Neural progenitor cell (in vitro differentiated cells): ENCODE results near the gene CORIN. TPM values are rescaled to one million over a fixed set of nuclear protein-coding genes. Genes with fewer than 3 reads are reported as not detected.

Experiments
- DNase-seq: peaks from one replicate; pipeline ENCODE4 v3.0.0-alpha.2; 2016; ENCODE audit warnings: low spot score
- H2AFZ ChIP-seq: fragments of 200-600 bp; sonication (generic); replicated peaks from 2 replicates; pipeline ENCODE4 v1.6.1; 2016; ENCODE audit warnings: antibody characterized with exemption
- H3F3A ChIP-seq: fragments of 200-600 bp; sonication (generic); 2 replicates; pipeline ENCODE4 v1.6.1; 2016; ENCODE audit warnings: antibody characterized with exemption, low read depth
- H3K27ac ChIP-seq: fragments of 200-600 bp; sonication (generic); 2 replicates; pipeline ENCODE4 v1.5.1; 2016; ENCODE audit warnings: mild to moderate bottlenecking
- H3K27me3 ChIP-seq: fragments of 200-600 bp; sonication (generic); 2 replicates; pipeline ENCODE4 v1.6.1; 2016; ENCODE audit warnings: mild to moderate bottlenecking, moderate library complexity
- H3K36me3 ChIP-seq: fragments of 200-600 bp; sonication (generic); 2 replicates; pipeline ENCODE4 v1.5.1; 2016
- H3K4me1 ChIP-seq: fragments of 200-600 bp; sonication (generic); 2 replicates; pipeline ENCODE4 v1.6.1; 2016; ENCODE audit warnings: mixed run types
- H3K4me2 ChIP-seq: fragments of 200-600 bp; sonication (generic); 2 replicates; pipeline ENCODE4 v1.6.1; 2016
- H3K4me3 ChIP-seq: fragments of 200-600 bp; sonication (generic); 2 replicates; pipeline ENCODE4 v1.5.1; 2016
- H3K79me2 ChIP-seq: fragments of 200-600 bp; sonication (generic); 2 replicates; pipeline ENCODE4 v1.6.1; 2016; ENCODE audit warnings: low read depth
- H3K9ac ChIP-seq: fragments of 200-600 bp; sonication (generic); 2 replicates; pipeline ENCODE4 v1.6.1; 2016
- H3K9me3 ChIP-seq: fragments of 200-600 bp; sonication (generic); 2 replicates; pipeline ENCODE4 v1.5.1; 2016; ENCODE audit warnings: low read depth
- H4K20me1 ChIP-seq: fragments of 200-600 bp; sonication (generic); 2 replicates; pipeline ENCODE4 v1.6.1; 2016; ENCODE audit warnings: low read depth
- H3K27ac Mint-ChIP-seq: 3 replicates; pipeline ENCODE4 v1.8.0; 2021; ENCODE audit warnings: mixed read lengths
- H3K27me3 Mint-ChIP-seq: 2 replicates; pipeline ENCODE4 v1.8.0; 2022; ENCODE audit warnings: low read depth, mild to moderate bottlenecking, inconsistent platforms, moderate library complexity, mixed read lengths; ENCODE audit not compliant: insufficient read depth
- H3K36me3 Mint-ChIP-seq: 3 replicates; pipeline ENCODE4 v1.8.0; 2021; ENCODE audit warnings: mixed read lengths
- H3K4me1 Mint-ChIP-seq: 3 replicates; pipeline ENCODE4 v1.8.0; 2021; ENCODE audit warnings: mixed read lengths
- H3K4me3 Mint-ChIP-seq: 3 replicates; pipeline ENCODE4 v1.8.0; 2021; ENCODE audit warnings: mild to moderate bottlenecking, moderate library complexity, mixed read lengths
- H3K9me3 Mint-ChIP-seq: 3 replicates; pipeline ENCODE4 v1.8.0; 2020; ENCODE audit warnings: mixed read lengths
- EZH2 ChIP-seq: fragments of 200-600 bp; sonication (generic); IDR thresholded peaks from 2 replicates; pipeline ENCODE4 v1.6.1; 2017; ENCODE audit warnings: antibody characterized with exemption, mild to moderate bottlenecking, moderate library complexity
- EZH2phosphoT487 ChIP-seq: fragments of 200-600 bp; sonication (generic); IDR thresholded peaks from 2 replicates; pipeline ENCODE4 v1.6.1; 2017; ENCODE audit warnings: antibody characterized with exemption
- total RNA-seq: library from RNA; depleted of rRNA; stranded (reverse); fragments of >200 nt; gene quantifications from 2 replicates; pipeline ENCODE4 v1.2.3, GENCODE V29; 2015; ENCODE audit warnings: low replicate concordance
- TF ChIP-seq, protein P1 (sequence below): fragments of 200-600 bp; sonication (generic); IDR thresholded peaks from 2 replicates; pipeline ENCODE4 v1.5.1; 2017; ENCODE audit warnings: antibody characterized with exemption, mild to moderate bottlenecking

CORIN gene
- total RNA-seq, 1 donor from 2014 or later: not detected

DNA sequence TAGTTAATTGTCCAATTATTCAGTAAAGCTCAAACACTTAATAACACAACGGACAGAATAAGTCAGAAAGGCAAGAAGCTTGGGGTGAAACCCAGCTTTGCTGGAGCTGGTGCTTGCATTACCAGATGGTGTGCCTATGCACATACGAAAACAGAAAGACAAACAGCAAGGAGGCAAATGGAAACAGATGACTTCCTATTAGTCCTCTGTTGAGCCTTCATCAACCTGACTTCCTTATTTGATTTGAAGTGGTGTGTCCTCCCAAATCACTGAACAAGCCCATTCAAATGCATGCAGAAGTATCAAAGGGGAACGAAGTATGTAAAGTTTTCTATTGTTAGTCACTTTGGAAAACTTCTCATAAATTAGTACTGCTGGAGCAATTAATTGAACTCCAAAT lies 186.6 kb downstream of the CORIN start:
- Histone ChIP-seq H3K36me3 (no peaks in the 10 kb centered on the region), H2AFZ (no peak overlapping the region), H4K20me1 (no peaks in the 10 kb centered on the region), H3K4me1 (no peaks in the 10 kb centered on the region), H3K4me2 (no peak overlapping the region), H3K79me2 (no peaks in the 10 kb centered on the region), H3F3A (no peaks in the 10 kb centered on the region), H3K9ac (no peak overlapping the region), H3K27me3 (no peaks in the 10 kb centered on the region), H3K27ac (no peak overlapping the region), H3K4me3 (no peak overlapping the region), H3K9me3 (no peaks in the 10 kb centered on the region)
- Mint-ChIP-seq H3K27ac (no peak overlapping the region), H3K4me1 (no peaks in the 10 kb centered on the region), H3K27me3 (no peaks in the 10 kb centered on the region), H3K9me3 (no peaks in the 10 kb centered on the region), H3K4me3 (no peak overlapping the region), H3K36me3 (no peaks in the 10 kb centered on the region)
- TF ChIP-seq, protein P1, sequence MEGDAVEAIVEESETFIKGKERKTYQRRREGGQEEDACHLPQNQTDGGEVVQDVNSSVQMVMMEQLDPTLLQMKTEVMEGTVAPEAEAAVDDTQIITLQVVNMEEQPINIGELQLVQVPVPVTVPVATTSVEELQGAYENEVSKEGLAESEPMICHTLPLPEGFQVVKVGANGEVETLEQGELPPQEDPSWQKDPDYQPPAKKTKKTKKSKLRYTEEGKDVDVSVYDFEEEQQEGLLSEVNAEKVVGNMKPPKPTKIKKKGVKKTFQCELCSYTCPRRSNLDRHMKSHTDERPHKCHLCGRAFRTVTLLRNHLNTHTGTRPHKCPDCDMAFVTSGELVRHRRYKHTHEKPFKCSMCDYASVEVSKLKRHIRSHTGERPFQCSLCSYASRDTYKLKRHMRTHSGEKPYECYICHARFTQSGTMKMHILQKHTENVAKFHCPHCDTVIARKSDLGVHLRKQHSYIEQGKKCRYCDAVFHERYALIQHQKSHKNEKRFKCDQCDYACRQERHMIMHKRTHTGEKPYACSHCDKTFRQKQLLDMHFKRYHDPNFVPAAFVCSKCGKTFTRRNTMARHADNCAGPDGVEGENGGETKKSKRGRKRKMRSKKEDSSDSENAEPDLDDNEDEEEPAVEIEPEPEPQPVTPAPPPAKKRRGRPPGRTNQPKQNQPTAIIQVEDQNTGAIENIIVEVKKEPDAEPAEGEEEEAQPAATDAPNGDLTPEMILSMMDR: no peak
- TF ChIP-seq EZH2phosphoT487: no peak
- no peak for TF ChIP-seq EZH2
- no peak for DNase-seq

DNA sequence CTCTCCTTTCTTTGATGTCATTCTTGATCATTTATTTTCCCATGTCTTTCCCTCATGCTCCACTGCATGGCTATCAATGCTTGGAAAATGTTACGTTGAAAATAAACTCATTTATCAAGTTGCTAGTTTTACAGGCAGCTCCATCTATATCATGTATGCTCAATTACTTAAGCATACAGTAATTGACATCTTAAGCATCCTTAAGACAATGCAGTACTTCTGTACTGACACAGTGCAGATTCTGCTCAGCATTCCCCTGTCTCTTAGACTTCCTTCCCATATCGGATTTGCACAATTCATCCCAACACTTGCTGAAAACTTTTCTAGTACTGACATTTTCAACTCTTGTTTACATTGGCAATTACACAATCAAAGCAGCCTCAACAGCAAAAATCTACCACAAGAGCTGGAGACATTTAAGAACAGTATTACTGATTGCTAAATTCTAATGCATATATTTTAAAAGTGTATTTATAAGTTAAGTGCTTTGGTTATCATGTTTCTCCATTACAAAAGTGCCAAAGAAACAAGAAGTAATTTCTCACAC lies 187.2 kb downstream of the CORIN start:
- H3F3A ChIP-seq: no peaks in the 10 kb centered on the region
- H3K4me2 ChIP-seq: no peak overlapping the region
- no peaks in the 10 kb centered on the region for H3K27me3 Mint-ChIP-seq
- no peak overlapping the region for H3K27ac ChIP-seq
- no peak overlapping the region for H2AFZ ChIP-seq
- H3K27me3 ChIP-seq: no peaks in the 10 kb centered on the region
- no peak overlapping the region for H3K9ac ChIP-seq
- TF ChIP-seq EZH2: no peak
- no peak for TF ChIP-seq EZH2phosphoT487
- TF ChIP-seq, protein P1: no peak
- no peak overlapping the region for H3K4me3 ChIP-seq
- H3K9me3 Mint-ChIP-seq: no peaks in the 10 kb centered on the region
- DNase-seq: no peak
- no peaks in the 10 kb centered on the region for H3K9me3 ChIP-seq
- no peak overlapping the region for H3K27ac Mint-ChIP-seq
- H3K4me3 Mint-ChIP-seq: no peak overlapping the region
- no peaks in the 10 kb centered on the region for H3K36me3 ChIP-seq
- H3K36me3 Mint-ChIP-seq: no peaks in the 10 kb centered on the region
- no peaks in the 10 kb centered on the region for H4K20me1 ChIP-seq
- no peaks in the 10 kb centered on the region for H3K4me1 ChIP-seq
- no peaks in the 10 kb centered on the region for H3K4me1 Mint-ChIP-seq
- no peaks in the 10 kb centered on the region for H3K79me2 ChIP-seq

DNA sequence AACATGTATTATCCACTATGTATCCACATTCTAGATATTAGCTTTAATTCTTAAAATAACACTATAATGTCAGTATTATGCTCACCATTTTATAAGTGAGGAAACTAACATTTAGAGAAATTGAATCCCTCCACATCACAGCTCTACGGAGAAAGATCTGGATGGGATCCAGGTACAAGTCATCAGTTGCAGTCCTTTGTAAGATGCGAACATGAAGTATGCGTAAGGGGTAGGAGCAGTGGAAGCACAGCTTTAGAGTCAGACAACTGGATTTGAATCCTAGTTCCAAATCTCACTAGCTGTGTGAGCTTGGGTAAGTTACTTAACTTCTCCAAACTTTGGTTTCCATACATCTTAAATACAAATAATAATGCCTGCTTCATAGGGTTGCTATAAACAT lies 190.3 kb downstream of the CORIN start:
- Histone ChIP-seq H3F3A (no peaks in the 10 kb centered on the region), H4K20me1 (no peaks in the 10 kb centered on the region), H3K4me3 (no peak overlapping the region), H3K36me3 (no peaks in the 10 kb centered on the region), H3K27me3 (no peaks in the 10 kb centered on the region), H3K4me2 (no peak overlapping the region), H3K27ac (no peak overlapping the region), H2AFZ (no peak overlapping the region), H3K9ac (no peak overlapping the region), H3K4me1 (no peaks in the 10 kb centered on the region), H3K79me2 (no peaks in the 10 kb centered on the region), H3K9me3 (no peaks in the 10 kb centered on the region)
- TF ChIP-seq EZH2phosphoT487: no peak
- no peak for TF ChIP-seq EZH2
- TF ChIP-seq, protein P1: no peak
- no peaks in the 10 kb centered on the region for H3K36me3 Mint-ChIP-seq
- peaks cover 5% of the 10 kb centered on the region for H3K27me3 Mint-ChIP-seq
- H3K4me1 Mint-ChIP-seq: peaks cover 15% of the 10 kb centered on the region
- H3K9me3 Mint-ChIP-seq: no peaks in the 10 kb centered on the region
- no peak for DNase-seq
- no peak overlapping the region for H3K4me3 Mint-ChIP-seq
- H3K27ac Mint-ChIP-seq: no peak overlapping the region
